ENCODE measurements around the gene APOA4. TPM values are rescaled to one million over a fixed set of nuclear protein-coding genes. Genes with fewer than 3 reads are reported as not detected.

Gene APOA4
- total RNA-seq, 2 donors from 2014 or later = 0.35 to 0.38 TPM

- no peak overlapping the region for H3K4me3 ChIP-seq (ENCODE audit: low read length)
- no peaks in the 10 kb centered on the region for H3K27me3 ChIP-seq (ENCODE audit: control insufficient read depth, insufficient read depth, low read length, poor library complexity, severe bottlenecking)
- Mint-ChIP-seq H3K4me1 (peaks cover 10% of the 10 kb centered on the region), H3K9me3 (no peaks in the 10 kb centered on the region), H3K27ac (no peak overlapping the region), H3K4me3 (no peak overlapping the region), H3K36me3 (ENCODE audit: low read depth) (peaks cover 62% of the 10 kb centered on the region), H3K27me3 (ENCODE audit: insufficient read depth) (no peaks in the 10 kb centered on the region)
- WGBS, 2 experiments (ENCODE audit: insufficient coverage in 1 of 2, insufficient read length in 1 of 2) = 93 to 97% methylated on average over 3 to 6 of the region's 6 CpGs
- peaks cover 53% of the 10 kb centered on the region for H3K36me3 ChIP-seq (ENCODE audit: control insufficient read depth, insufficient read depth, low read length)
- DNase-seq = no peak
- H3K9me3 ChIP-seq (ENCODE audit: control insufficient read depth, low read length) = peaks cover 3% of the 10 kb centered on the region
- H3K9ac ChIP-seq (ENCODE audit: extremely low read depth, low read length, poor library complexity, severe bottlenecking) = no peak overlapping the region
- no peak for TF ChIP-seq CTCF (conservative IDR thresholded peaks at IDR 0.05)
- no peak overlapping the region for H3K27ac ChIP-seq (ENCODE audit: low read depth, low read length)
- H3K4me1 ChIP-seq (ENCODE audit: control insufficient read depth, insufficient read depth, low read length) = peaks cover 4% of the 10 kb centered on the region
Observed at GRCh38 chr11:116853461-116854073, 30.5 kb upstream of the APOA4 start.

GRCh38 chr11:116852261-116853031 lies 29.3 kb upstream of the APOA4 start:
- Mint-ChIP-seq H3K27me3 (ENCODE audit: insufficient read depth) (no peaks in the 10 kb centered on the region), H3K9me3 (no peaks in the 10 kb centered on the region), H3K4me3 (no peak overlapping the region), H3K4me1 (peaks cover 5% of the 10 kb centered on the region), H3K36me3 (ENCODE audit: low read depth) (peaks cover 54% of the 10 kb centered on the region), H3K27ac (no peak overlapping the region)
- Histone ChIP-seq H3K9ac (ENCODE audit: extremely low read depth, low read length, poor library complexity, severe bottlenecking) (no peak overlapping the region), H3K27ac (ENCODE audit: low read depth, low read length) (no peak overlapping the region), H3K27me3 (ENCODE audit: control insufficient read depth, insufficient read depth, low read length, poor library complexity, severe bottlenecking) (no peaks in the 10 kb centered on the region), H3K4me1 (ENCODE audit: control insufficient read depth, insufficient read depth, low read length) (no peaks in the 10 kb centered on the region), H3K9me3 (ENCODE audit: control insufficient read depth, low read length) (peaks cover 3% of the 10 kb centered on the region), H3K36me3 (ENCODE audit: control insufficient read depth, insufficient read depth, low read length) (peaks cover 48% of the 10 kb centered on the region), H3K4me3 (ENCODE audit: low read length) (no peak overlapping the region)
- WGBS, 2 experiments (ENCODE audit: insufficient coverage in 1 of 2, insufficient read length in 1 of 2) = 81 to 96% methylated on average over 2 to 5 of the region's 5 CpGs
- no peak for TF ChIP-seq CTCF (conservative IDR thresholded peaks at IDR 0.05)
- DNase-seq = no peak

GRCh38 chr11:116851626-116852025 lies 28.5 kb upstream of the APOA4 start:
- Mint-ChIP-seq H3K36me3 (ENCODE audit: low read depth) (peaks cover 54% of the 10 kb centered on the region), H3K4me1 (peaks cover 5% of the 10 kb centered on the region), H3K27ac (no peak overlapping the region), H3K4me3 (no peak overlapping the region), H3K27me3 (ENCODE audit: insufficient read depth) (no peaks in the 10 kb centered on the region), H3K9me3 (no peaks in the 10 kb centered on the region)
- peaks cover 3% of the 10 kb centered on the region for H3K9me3 ChIP-seq (ENCODE audit: control insufficient read depth, low read length)
- no peaks in the 10 kb centered on the region for H3K4me1 ChIP-seq (ENCODE audit: control insufficient read depth, insufficient read depth, low read length)
- WGBS, 2 experiments (ENCODE audit: insufficient coverage in 1 of 2, insufficient read length in 1 of 2) = 95 to 100% methylated on average over 3 to 7 of the region's 7 CpGs
- no peak overlapping the region for H3K4me3 ChIP-seq (ENCODE audit: low read length)
- TF ChIP-seq CTCF (conservative IDR thresholded peaks at IDR 0.05) = no peak
- DNase-seq = no peak
- no peaks in the 10 kb centered on the region for H3K27me3 ChIP-seq (ENCODE audit: control insufficient read depth, insufficient read depth, low read length, poor library complexity, severe bottlenecking)
- H3K27ac ChIP-seq (ENCODE audit: low read depth, low read length) = no peak overlapping the region
- H3K9ac ChIP-seq (ENCODE audit: extremely low read depth, low read length, poor library complexity, severe bottlenecking) = no peak overlapping the region
- H3K36me3 ChIP-seq (ENCODE audit: control insufficient read depth, insufficient read depth, low read length) = peaks cover 46% of the 10 kb centered on the region
